GM12878 (cell line): ENCODE data around the gene RAMP2. TPM values are rescaled to one million over a fixed set of nuclear protein-coding genes. Genes with fewer than 3 reads are reported as not detected.
A peak's percentile ranks its signal among the peaks of the same experiment; 100 is the strongest.

ENCODE experiments used
- ATAC-seq: fragments of 200-7000 bp; cut with Tn5 transposase; 3 replicates; pipeline ENCODE4 v1.9.1; 2020; ENCODE audit warnings: mild to moderate bottlenecking, moderate library complexity
- BruUV-seq: library from RNA; stranded (reverse); fragments of 400-500 nt; replicated peaks from 2 replicates; lab custom pipeline; 2021; lab: Mats Ljungman, UMichigan
- CTCF ChIA-PET: fragments of 300-600 bp; sonication (Branson Sonifier 250); formaldehyde crosslinking; extraction: SDS; loops from one replicate; lab custom pipeline; 2021; ENCODE audit warnings: inconsistent platforms; lab: Yijun Ruan, JAX
- POLR2A ChIA-PET: fragments of 350-600 bp; formaldehyde crosslinking; extraction: SDS; loops from one replicate; lab custom pipeline; 2021; ENCODE audit warnings: inconsistent platforms; lab: Charles Lee
- RAD21 ChIA-PET: fragments of 300-600 bp; sonication (Branson Sonifier 250); formaldehyde crosslinking; loops from one replicate; lab custom pipeline; 2023; ENCODE audit warnings: antibody characterized with exemption; ENCODE audit not compliant: unreplicated experiment; lab: Charles Lee
- SMC1A ChIA-PET: fragments of 300-600 bp; sonication (Branson Sonifier 250); formaldehyde crosslinking; loops from one replicate; lab custom pipeline; 2023; ENCODE audit not compliant: unreplicated experiment, uncharacterized antibody; lab: Charles Lee
- DNase-seq: peaks from one replicate; pipeline ENCODE4 v3.0.0-alpha.2; 2011; ENCODE audit warnings: low read depth, low spot score
- FAIRE-seq: peaks from 3 replicates; lab custom pipeline; 2011; peaks lifted over from hg19 to GRCh38; lab: Jason Lieb, UNC
- H2AFZ ChIP-seq: 2 replicates; pipeline ENCODE4 v1.6.0; 2011; ENCODE audit warnings: low read depth, low read length, control low read depth; ENCODE audit not compliant: control insufficient read depth
- H3K27ac ChIP-seq: 2 replicates; pipeline ENCODE4 v1.5.1; 2011; ENCODE audit warnings: control low read depth; ENCODE audit not compliant: control insufficient read depth, insufficient read depth
- H3K27me3 ChIP-seq, 2 experiments: replicated peaks in 1 of 2; 2 replicates each; pipeline versions ENCODE4 v1.6.0 to v1.6.1; 2011; ENCODE audit warnings: low read length in 1 of 2; ENCODE audit not compliant: control insufficient read depth in 2 of 2, insufficient read depth in 2 of 2
- H3K36me3 ChIP-seq, 2 experiments: 2 replicates each; pipeline ENCODE4 v1.5.1; 2011; ENCODE audit warnings: low read length in 1 of 2; ENCODE audit not compliant: control insufficient read depth in 2 of 2, insufficient read depth in 2 of 2
- H3K4me1 ChIP-seq: 2 replicates; pipeline ENCODE4 v1.6.1; 2011; ENCODE audit warnings: mild to moderate bottlenecking, low read length, moderate library complexity, mixed read lengths; ENCODE audit not compliant: control insufficient read depth, insufficient read depth
- H3K4me2 ChIP-seq: 2 replicates; pipeline ENCODE4 v1.6.0; 2011; ENCODE audit warnings: control low read depth; ENCODE audit not compliant: control insufficient read depth, insufficient read depth
- H3K4me3 ChIP-seq: fragments of 200-600 bp; sonication (generic); 2 replicates; pipeline ENCODE4 v1.5.1; 2016
- H3K79me2 ChIP-seq: 2 replicates; pipeline ENCODE4 v1.6.0; 2011; ENCODE audit warnings: low read length; ENCODE audit not compliant: control insufficient read depth, insufficient read depth
- H3K9ac ChIP-seq: 2 replicates; pipeline ENCODE4 v1.8.0; 2011; ENCODE audit warnings: low read length, control low read depth, mixed read lengths; ENCODE audit not compliant: control insufficient read depth, insufficient read depth
- H3K9me3 ChIP-seq: replicated peaks from 3 replicates; pipeline ENCODE4 v1.5.1; 2011; ENCODE audit warnings: mild to moderate bottlenecking, low read length; ENCODE audit not compliant: control insufficient read depth, insufficient read depth
- H4K20me1 ChIP-seq: 2 replicates; pipeline ENCODE4 v1.6.0; 2011; ENCODE audit not compliant: control insufficient read depth, insufficient read depth
- BRCA1 ChIP-seq: IDR thresholded peaks from 2 replicates; pipeline ENCODE4 v1.6.1; 2011; ENCODE audit warnings: low read depth, low read length, improper control_type of control experiment
- CHD1 ChIP-seq: IDR thresholded peaks from 2 replicates; pipeline ENCODE4 v1.6.1; 2012; ENCODE audit warnings: low read depth, low read length, improper control_type of control experiment
- CREB1 ChIP-seq: IDR thresholded peaks from 2 replicates; pipeline ENCODE4 v1.6.1; 2012; ENCODE audit warnings: low read depth, mild to moderate bottlenecking, inconsistent platforms
- CREM ChIP-seq: IDR thresholded peaks from 2 replicates; pipeline ENCODE4 v1.6.1; 2014; ENCODE audit warnings: antibody characterized with exemption, low read depth
- HDAC6 ChIP-seq: fragments of 200-600 bp; sonication (generic); IDR thresholded peaks from one replicate; pipeline ENCODE4 v1.8.0; 2017; ENCODE audit warnings: antibody characterized with exemption; ENCODE audit not compliant: unreplicated experiment
- IRF3 ChIP-seq: fragments of 450-650 bp; IDR thresholded peaks from 2 replicates; pipeline ENCODE4 v1.6.1; 2014; ENCODE audit warnings: mild to moderate bottlenecking
- IRF5 ChIP-seq: fragments of 450-650 bp; IDR thresholded peaks from 2 replicates; pipeline ENCODE4 v1.6.1; 2017; ENCODE audit warnings: borderline replicate concordance
- JUND ChIP-seq: IDR thresholded peaks from 2 replicates; pipeline ENCODE4 v1.6.1; 2012; ENCODE audit warnings: low read depth, mild to moderate bottlenecking, low read length, improper control_type of control experiment, moderate library complexity
- MYB ChIP-seq: fragments of 150-350 bp; IDR thresholded peaks from 2 replicates; pipeline ENCODE4 v1.6.1; 2014; ENCODE audit warnings: mild to moderate bottlenecking, low read depth, low read length, borderline replicate concordance
- POLR2AphosphoS5 ChIP-seq: IDR thresholded peaks from 2 replicates; pipeline ENCODE4 v1.6.1; 2011; ENCODE audit warnings: mild to moderate bottlenecking, low read length, inconsistent platforms
- SMC3 ChIP-seq: IDR thresholded peaks from 2 replicates; pipeline ENCODE4 v1.6.1; 2011; ENCODE audit warnings: low read length, improper control_type of control experiment, borderline replicate concordance
- SUPT20H ChIP-seq: IDR thresholded peaks from 2 replicates; pipeline ENCODE4 v1.6.1; 2011; ENCODE audit warnings: low read depth, mild to moderate bottlenecking, low read length, moderate library complexity, borderline replicate concordance; ENCODE audit not compliant: control insufficient read depth
- TBL1XR1 ChIP-seq: IDR thresholded peaks from 2 replicates; pipeline ENCODE4 v1.6.1; 2012; ENCODE audit warnings: low read depth, low read length, improper control_type of control experiment
- ZNF687 ChIP-seq: fragments of 450-650 bp; IDR thresholded peaks from 2 replicates; pipeline ENCODE4 v1.6.1; 2017; ENCODE audit warnings: mild to moderate bottlenecking, moderate library complexity
- WGBS: methylation state at CpG from one replicate; pipeline ENCODE4 v1.1.6; 2016; ENCODE audit warnings: low lambda C conversion rate; ENCODE audit not compliant: insufficient replicate concordance, insufficient coverage; ENCODE audit errors: missing lambda C conversion rate; 5-methylcytosine and 5-hydroxymethylcytosine counted together
- in situ Hi-C: fragments of 300-500 bp; cut with MboI; formaldehyde crosslinking; loops from 9 replicates; pipeline ENCODE4 v1.14.3; 2018; ENCODE audit warnings: mixed read lengths
- intact Hi-C: fragments of 100-400 bp; cut with micrococcal nuclease; formaldehyde crosslinking; loops from one replicate; pipeline ENCODE4 v1.14.2; 2022; ENCODE audit not compliant: unreplicated experiment
- polyA plus RNA-seq, 11 experiments: library from polyadenylated mRNA; depleted of rRNA in 4 of 11; unstranded in 6 of 11; stranded (reverse) in 5 of 11; fragments of >200 nt; fragmentation: Nextera tagmentation in 4 of 11; fragmentation: Illumina TruSeq in 1 of 11; extraction: Ambion mirVana in 4 of 11; extraction: Trizol in 1 of 11; gene quantifications; 1 replicate in 1 of 11; 2 replicates in 10 of 11; pipeline versions ENCODE4 v1.2.1 to v1.2.3, GENCODE V29; 2011 to 2016; ENCODE audit warnings: inconsistent platforms in 2 of 11, missing spikeins in 2 of 11, low read depth in 1 of 11
- total RNA-seq, 4 experiments: library from RNA; depleted of rRNA in 3 of 4; stranded (reverse); fragments of >200 nt in 3 of 4; fragmentation: Illumina TruSeq in 1 of 4; extraction: Trizol in 1 of 4; gene quantifications; 2 replicates each; pipeline versions ENCODE4 v1.2.1 to v1.2.3, GENCODE V29; 2013 to 2021
- TF ChIP-seq, protein P1 (sequence below): IDR thresholded peaks from 2 replicates; pipeline ENCODE4 v1.6.1; 2011; ENCODE audit warnings: borderline replicate concordance, low read depth, mild to moderate bottlenecking, moderate library complexity, low read length; ENCODE audit not compliant: insufficient read depth, poor library complexity, severe bottlenecking

The RAMP2 gene
- total and polyA plus RNA-seq, 10 of the 15 experiments (the other 5 are each of a cell fraction or from before 2014, with no cell fraction given): 0.14 to 0.32 (median 0.21) TPM; not detected in 4

DNA sequence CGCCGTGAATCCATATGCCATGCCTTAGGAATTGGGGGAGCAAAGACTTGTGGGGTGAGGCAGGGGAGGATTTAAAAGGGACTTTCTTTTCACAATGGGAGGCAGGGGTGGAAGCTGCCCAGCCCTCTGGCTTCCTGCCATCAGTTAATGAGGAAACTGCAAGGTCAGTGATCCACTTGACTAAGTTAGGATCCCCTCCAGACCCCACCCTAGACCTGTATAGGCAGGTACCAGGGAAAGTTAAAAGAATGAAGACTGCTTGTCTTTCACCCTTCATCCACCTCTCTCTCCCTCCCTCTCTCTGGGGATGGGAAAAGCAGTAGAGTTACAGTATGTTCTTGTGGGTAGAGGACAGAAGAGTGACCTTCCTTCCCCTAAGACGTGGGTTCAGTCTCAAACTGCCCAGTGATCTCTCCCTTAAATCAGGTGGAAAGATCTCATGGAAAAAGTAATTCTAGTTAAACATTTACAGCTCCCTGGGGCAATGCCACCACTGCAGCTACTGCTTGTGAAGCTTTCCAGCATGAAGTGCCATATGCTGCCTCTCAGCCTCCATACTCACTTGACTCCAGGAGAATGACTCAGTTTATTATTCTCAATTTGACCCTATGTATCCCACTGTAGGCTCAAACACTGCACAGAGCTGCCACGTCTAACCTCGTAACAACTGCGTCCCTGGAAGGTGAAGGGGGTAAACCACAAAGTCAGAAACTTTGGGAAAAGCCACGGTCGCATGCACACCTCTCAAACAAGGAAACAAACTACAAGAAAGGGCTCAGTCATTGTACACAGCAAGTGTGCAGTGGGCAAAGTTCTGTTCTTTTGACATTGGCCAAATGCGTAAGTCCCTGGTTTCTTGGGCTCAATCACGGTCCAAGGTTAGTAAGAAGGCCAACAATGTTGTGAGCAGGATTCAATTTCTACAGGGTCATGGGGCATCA is 36.3 kb downstream of the RAMP2 start:
- H4K20me1 ChIP-seq: no peaks in the 10 kb centered on the region
- no peaks in the 10 kb centered on the region for H3K36me3 ChIP-seq
- ATAC-seq (no peak), DNase-seq (no peak), FAIRE-seq (no peak)
- RAD21 ChIA-PET: no interaction called here
- no peak overlapping the region for H3K27ac ChIP-seq
- intact Hi-C loops: no loop called here
- 90% methylated on average over 10 of the region's 10 CpGs for WGBS
- no peak overlapping the region for H2AFZ ChIP-seq
- H3K27me3 ChIP-seq: no peaks in the 10 kb centered on the region
- POLR2A ChIA-PET: interaction anchor here (0.6 kb wide), 1 partner anchor 38 kb away, joined by 7 read pairs; no protein-coding TSS in a partner anchor
- H3K79me2 ChIP-seq: peaks cover 6% of the 10 kb centered on the region
- TSS peak; percentile 92 for BruUV-seq
- H3K9ac ChIP-seq: peak overlapping the region; percentile 81
- H3K9me3 ChIP-seq: no peaks in the 10 kb centered on the region
- H3K4me1 ChIP-seq: peaks cover 10% of the 10 kb centered on the region
- peak overlapping the region; percentile 76 for H3K4me3 ChIP-seq
- peak overlapping the region; percentile 82 for H3K4me2 ChIP-seq
- SMC1A ChIA-PET: interaction anchor here (1.3 to 1.7 kb wide), 3 partner anchors 10 to 219 kb away, joined by 3 to 4 read pairs (median 3); no protein-coding TSS in a partner anchor
- CTCF ChIA-PET: interaction anchor here (0.5 to 2.9 kb wide), 8 partner anchors 9 to 362 kb away, joined by 3 to 11 read pairs (median 4); partner anchors contain the start of genes BECN1 and VPS25
- in situ Hi-C loops: no loop called here
- TF ChIP-seq IRF5 (no peak), SUPT20H (no peak), MYB (no peak), TBL1XR1 (no peak), BRCA1 (no peak), CREM (no peak), ZNF687 (no peak), CREB1 (no peak), IRF3 (no peak), CHD1 (no peak), HDAC6 (no peak), JUND (no peak), SMC3 (no peak), POLR2AphosphoS5 (no peak)
- TF ChIP-seq, protein P1, sequence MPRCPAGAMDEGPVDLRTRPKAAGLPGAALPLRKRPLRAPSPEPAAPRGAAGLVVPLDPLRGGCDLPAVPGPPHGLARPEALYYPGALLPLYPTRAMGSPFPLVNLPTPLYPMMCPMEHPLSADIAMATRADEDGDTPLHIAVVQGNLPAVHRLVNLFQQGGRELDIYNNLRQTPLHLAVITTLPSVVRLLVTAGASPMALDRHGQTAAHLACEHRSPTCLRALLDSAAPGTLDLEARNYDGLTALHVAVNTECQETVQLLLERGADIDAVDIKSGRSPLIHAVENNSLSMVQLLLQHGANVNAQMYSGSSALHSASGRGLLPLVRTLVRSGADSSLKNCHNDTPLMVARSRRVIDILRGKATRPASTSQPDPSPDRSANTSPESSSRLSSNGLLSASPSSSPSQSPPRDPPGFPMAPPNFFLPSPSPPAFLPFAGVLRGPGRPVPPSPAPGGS: no peak
